Spleen (tissue), 7 donors: ENCODE measurements around the gene RAB3A.

Experiments
- POLR2AphosphoS5 ChIP-seq, 3 donors: sonication (generic); formaldehyde crosslinking; IDR thresholded peaks; one replicate each; pipeline ENCODE4 v1.5.1; 2017; ENCODE audit warnings: antibody characterized with exemption in 3 of 3
- TF ChIP-seq, protein P1 (sequence below), 11 experiments: fragments of 200-600 bp in 7 of 11; fragments of 450-650 bp in 4 of 11; sonication (generic) in 4 of 11; IDR thresholded peaks in 8 of 11; conservative IDR thresholded peaks in 3 of 11; 1 replicate in 7 of 11; 2 replicates in 4 of 11; pipeline versions ENCODE4 v1.4.0 to v1.8.0; 2016 to 2021; ENCODE audit warnings: antibody characterized with exemption in 11 of 11, inconsistent platforms in 4 of 11, mild to moderate bottlenecking in 1 of 11
- donor health status: DM: no; HTN: no; CAD: no; lungs with moderate emphysema.
- donor health status: DM: no; HTN: no; CAD: no.
- donor health status: DM: no; HTN: no; CAD: no.

- TF ChIP-seq POLR2AphosphoS5 (IDR thresholded peaks at IDR 0.05) = no peak
- TF ChIP-seq, protein P1, sequence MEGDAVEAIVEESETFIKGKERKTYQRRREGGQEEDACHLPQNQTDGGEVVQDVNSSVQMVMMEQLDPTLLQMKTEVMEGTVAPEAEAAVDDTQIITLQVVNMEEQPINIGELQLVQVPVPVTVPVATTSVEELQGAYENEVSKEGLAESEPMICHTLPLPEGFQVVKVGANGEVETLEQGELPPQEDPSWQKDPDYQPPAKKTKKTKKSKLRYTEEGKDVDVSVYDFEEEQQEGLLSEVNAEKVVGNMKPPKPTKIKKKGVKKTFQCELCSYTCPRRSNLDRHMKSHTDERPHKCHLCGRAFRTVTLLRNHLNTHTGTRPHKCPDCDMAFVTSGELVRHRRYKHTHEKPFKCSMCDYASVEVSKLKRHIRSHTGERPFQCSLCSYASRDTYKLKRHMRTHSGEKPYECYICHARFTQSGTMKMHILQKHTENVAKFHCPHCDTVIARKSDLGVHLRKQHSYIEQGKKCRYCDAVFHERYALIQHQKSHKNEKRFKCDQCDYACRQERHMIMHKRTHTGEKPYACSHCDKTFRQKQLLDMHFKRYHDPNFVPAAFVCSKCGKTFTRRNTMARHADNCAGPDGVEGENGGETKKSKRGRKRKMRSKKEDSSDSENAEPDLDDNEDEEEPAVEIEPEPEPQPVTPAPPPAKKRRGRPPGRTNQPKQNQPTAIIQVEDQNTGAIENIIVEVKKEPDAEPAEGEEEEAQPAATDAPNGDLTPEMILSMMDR (IDR thresholded peaks at IDR 0.05 in 8 of 11, conservative IDR thresholded peaks at IDR 0.05 in 3 of 11) = no peak
Observed at GRCh38 chr19:18239303-18239702, 35.5 kb upstream of the RAB3A start.
